Stimulated activated CD4-positive, alpha-beta T cell treated with anti-CD3 and anti-CD28 coated beads, Interleukin-15, amount 100 ng/mL, for 24 hours (primary cell): ENCODE data around the gene CASZ1.

Experiments used
- DNase-seq: peaks from one replicate; pipeline ENCODE4 v3.0.0-alpha.2; 2020

CASZ1 gene

DNA sequence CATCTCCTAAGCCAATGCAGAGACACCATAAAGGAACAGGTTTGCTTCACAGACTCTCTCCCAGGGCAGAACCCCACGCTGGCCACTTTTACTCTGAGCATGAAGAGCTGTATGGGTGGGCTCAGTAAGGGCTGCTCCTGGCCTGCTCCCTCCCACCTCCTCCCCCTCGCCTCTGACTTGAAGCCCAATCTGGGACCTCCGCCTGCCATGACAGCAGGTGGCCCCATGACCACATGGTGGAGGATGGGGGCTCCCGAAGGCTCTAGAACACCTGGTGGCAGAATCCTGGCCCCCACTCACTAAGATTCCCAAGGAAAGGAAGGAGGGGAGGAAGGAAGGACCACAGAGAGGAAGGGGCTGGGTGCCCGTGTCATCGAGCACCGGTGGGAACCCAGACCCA, 23.7 kb downstream of the CASZ1 start:
- no peak for DNase-seq

DNA sequence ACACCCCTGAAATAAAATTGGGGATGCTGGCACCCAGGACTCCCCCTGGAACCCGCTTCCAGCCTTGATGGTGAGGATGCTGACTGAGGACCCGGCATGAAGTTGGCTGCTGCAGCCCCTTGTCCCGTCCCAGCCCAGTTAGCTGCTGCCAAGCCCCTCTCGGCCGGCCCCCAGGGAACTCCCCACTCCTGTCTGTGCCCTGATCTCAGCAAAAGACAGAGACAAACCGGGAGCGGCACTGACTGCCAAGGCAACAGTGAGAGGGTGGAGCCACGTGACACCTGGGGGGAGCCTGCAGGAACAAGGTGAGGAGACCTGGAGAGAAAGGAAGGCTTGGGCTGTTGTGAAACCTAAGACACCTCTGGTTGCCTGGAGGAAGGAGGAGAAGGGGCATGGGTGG, 24.7 kb downstream of the CASZ1 start:
- no peak for DNase-seq

DNA sequence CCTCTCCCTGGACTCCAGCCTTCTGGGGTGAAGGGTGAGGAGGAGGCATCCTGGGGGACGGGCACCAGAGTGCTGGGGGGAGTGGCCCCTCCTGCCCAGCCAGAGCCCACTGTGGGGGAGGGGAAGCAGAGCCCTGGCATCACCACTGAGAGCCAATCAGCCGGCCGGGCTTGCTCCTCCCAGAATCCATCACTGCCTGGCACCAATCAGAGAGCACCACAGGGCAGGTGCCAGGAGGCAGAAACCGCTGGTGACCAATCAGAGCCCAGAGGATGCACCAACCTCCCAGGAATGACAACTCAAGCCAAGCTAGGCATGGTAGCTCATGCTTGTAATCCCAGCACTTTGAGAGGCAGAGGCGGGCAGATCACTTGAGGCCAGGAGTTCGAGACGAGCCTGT, 27.9 kb downstream of the CASZ1 start:
- DNase-seq: no peak

DNA sequence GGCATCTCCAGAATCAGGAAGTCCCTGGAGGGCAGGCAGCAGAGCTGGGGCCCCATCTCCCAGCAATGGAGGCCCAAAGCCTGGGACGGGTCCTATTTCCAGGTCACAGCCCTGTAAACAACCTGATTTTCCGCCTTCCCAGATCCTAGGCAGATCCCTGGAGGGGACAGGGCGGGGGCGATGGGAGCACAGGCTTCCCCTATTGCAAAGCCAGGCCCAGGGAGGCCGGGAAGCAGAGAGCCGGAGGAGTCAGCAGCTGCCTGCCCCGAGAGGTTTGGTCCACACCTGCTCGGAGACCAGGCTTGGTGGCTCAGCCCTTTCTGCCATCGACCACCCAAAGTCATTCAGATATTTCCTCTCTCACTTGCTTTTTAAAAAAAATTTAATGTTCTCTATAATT, 29.2 kb downstream of the CASZ1 start:
- DNase-seq: no peak

DNA sequence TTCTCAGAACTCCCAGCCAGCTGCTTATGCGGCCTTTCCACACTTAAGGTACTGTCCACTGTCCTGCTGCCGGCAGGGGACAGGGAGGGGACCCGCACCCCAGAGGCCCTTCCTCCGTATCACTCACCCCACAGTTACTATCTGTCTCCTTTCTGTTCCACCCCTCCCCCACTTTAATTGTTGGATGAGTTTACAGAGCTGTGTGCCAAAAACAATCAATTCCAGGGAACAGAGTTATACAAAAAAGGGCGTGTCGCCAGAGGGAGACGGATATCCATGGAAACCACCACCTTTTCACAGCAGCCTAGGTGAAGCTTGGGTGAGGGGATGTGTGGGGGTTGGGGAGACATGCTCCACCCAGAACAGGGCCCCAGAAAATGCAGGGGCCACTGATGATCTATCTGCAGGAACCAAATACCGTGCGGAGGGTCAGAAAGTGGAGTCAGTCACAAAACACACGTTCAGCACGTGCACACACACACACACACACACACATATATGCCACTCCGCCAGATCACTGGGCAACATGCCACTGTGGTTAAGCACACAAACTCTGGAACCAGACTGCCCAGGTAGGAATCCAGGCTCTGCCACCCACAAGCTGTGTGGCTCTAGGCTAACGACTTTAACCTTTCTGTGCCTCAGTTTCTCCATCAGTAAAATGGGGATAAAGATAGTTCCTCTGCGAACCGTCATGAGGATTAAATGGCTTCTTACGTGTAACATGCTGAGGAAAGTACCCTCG, 30.5 kb downstream of the CASZ1 start:
- DNase-seq: no peak

DNA sequence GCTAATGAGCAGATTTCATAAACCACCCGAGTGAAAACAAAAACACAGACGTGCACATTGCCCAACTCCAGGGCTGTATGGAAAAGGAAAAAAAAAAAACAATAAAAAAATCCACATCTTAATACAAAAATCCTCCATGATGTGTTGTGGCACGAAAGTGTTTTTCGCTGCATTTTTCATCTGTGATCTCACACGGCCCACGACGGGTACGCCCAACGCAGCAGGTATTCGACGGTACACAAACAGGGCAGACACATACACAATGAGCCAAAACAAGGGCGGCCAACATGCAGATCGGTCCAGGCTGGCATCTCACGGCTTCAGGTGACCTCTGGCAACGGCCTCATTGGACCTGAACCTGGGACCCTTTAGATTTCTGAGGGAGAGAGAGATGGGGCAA, 31.1 kb downstream of the CASZ1 start:
- DNase-seq: no peak

DNA sequence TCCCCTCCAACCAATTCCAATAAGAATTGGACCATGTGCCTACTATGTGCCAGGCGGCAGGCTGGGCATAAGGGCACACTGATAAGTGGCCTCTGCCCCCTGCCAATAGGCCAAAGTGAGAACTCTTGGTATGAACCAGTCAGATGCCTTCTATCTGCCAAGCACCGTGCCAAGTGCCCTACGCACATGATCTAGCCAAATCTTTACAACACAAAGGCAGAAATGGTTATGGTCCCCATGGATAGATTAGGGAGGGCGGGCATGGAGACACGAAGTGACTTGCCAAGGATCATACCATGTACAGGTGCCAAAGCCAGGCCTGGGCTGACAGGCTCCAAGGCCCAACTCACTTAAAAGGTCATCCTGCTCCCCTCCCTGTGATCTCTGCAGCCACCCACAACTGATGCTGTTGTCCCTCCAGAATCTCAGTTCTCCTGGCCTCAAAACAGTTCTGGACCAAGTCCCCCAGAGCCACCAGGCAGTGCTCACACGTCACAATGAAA, 32.1 kb downstream of the CASZ1 start:
- DNase-seq: no peak

DNA sequence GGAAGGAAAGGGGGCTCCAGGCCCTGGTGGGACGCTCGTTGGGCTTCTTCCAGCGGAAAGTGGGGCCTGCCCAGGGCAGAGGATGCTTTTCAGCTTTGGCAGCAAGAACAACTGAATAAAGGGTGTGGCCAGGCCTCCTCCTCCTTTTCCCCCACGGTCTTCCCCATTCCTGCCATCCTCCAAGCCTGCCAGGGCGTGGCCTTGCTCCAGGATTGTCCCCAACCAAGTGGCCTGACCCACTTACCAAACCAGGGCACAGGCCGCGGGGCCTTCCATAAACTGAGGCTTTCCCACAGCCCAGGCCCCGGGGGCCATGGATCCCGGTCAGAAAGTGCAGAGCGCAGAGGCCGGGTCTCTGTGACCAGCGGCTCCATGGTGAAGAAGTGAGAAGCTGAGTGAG, 33.6 kb downstream of the CASZ1 start:
- no peak for DNase-seq

DNA sequence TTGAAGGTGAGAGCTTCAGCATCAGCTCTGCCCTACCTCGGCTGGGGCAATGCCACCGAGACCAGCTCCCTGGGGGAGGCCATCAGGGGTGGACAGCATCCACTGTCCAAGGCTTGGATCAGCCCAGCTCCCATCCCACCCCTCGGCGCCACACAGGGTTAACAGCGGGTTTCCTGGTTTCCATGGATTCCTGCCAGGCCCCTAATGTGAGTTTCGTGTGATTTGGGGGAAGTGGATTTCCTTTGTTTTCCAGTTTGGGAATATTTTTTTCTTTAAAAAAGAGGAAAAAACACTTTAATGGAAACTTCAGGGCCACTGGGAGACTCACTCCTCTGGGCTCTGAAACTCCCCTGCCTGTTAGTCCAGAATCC, 34.3 kb downstream of the CASZ1 start:
- DNase-seq: no peak

DNA sequence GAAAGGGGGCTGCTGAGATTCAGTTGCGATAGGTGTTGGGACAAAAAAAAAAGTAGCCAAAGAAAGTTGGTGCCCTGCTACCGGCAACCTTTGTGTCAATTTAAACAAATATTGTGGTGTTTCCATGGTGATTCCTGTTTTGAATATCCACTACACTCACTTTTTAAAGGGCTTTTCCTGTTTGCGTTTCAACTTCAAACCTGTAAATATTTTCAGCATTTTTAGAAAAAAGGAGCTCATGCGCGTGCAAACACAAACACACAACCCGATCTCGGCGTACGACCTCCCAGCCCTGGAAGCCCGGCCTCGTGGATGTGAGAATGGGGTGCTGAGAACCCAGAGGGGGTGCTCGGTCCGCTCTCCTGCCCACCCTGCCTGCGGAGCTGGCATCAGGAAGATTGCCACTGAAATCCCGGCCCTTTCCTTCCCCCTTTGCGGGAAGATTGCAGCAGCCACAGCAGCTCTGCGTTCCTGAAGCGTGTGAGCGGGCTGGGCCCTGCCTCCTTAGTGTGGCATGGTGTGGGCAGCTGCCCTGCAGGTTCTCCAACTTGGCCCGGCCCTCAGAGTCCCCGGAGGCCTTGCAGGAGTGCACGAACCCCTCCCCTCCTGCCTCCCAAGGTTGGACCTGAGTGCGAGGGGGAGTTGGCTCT, 34.8 kb downstream of the CASZ1 start:
- no peak for DNase-seq

DNA sequence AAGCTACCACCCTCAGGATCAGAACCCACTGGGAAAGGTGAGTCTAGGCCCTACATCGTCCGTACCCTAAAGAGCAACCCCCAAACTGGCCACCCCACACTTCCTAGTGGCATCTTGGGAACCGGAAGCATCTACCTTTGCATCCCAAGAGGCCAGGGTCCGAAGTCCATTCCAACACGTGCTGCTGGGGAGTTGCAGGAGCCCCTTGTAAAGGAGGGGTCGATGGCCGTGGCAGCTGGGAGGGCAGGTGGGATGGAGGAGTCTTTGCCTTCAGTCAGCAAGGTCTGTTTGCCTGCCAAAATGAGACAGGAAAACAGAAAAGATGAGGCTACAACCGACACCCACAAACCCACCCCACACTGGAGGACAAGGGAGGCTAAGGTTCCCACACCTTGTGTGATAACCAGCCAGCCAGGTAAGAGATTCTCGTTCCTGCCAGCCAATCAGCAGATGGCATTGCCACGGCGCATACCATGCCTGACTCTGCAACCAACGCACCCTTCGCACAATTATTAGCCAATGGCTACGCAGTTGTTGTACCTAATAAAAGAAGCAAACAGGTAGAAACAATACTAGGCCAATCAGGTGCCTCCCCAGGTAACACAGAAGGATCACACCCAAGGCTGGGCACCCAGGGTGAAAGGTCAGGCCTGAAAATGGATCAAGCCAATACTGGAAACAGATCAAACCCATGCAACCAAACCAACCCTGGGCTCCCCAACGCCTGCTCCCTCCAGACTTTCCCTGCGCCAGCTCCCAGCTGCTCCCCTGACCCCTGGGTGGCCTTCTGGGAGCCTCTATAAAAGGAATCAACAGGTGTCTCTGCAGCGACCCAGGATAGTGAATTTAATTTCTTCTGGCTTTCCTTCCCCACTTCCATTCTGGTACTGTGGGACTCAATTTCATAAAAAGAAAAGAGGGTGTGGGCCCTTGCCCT, 35.6 kb downstream of the CASZ1 start:
- no peak for DNase-seq

DNA sequence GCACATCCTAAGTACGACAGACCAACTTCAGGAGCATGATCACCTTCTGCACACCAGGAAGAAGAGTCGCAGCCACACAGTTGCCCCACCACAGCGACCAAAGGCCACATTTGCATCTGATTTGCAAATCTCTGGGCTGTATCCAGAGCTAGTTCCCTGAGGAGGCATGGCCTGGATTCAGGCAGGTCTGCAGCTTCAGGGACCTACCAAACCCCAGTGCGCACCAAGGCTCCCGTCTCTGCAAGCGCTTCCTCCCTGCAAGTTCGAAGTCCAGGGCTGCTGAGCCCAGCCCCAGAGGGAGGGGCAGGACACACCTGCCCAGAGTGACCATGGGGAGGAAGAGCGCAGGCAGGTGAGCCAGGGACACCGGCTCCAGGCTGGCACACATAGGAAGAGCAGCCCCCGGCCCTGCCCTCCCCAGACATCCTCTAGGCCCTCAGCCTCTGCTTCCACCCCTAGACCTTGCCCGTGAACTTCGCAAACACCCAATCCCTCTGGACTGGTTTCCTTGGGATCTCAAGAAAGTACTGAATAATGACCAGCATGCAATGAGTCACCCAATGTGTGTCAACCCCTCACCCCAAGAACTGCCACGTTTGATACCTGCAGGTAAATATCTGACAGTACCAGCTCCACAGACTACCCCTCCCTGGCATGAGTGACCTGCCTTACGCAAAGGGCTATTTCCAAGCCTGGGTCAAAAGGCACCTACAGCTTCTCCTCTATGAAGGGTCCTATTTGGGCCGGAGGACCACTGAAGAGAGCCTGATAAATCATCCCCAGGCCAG, 36.8 kb downstream of the CASZ1 start:
- no peak for DNase-seq

DNA sequence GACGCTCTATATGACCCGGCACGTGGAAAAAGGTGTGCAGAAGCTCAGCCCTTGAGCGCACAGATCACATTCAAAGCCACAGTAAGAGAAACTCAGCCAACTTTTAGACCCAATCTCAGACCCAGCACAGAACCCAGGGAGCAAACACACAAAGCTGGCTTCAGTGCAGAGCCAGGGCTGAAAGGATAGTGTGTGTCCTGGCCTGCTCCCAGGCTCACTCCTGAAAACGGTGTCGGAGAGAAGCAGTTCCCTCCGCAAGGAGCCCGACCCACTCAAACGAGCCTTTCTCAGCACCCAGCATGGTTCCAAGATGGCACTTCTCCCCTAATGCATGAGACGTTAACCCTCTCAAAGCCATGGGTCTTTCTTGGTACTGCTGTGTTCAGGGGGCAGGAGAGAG, 39.6 kb downstream of the CASZ1 start:
- DNase-seq: no peak

DNA sequence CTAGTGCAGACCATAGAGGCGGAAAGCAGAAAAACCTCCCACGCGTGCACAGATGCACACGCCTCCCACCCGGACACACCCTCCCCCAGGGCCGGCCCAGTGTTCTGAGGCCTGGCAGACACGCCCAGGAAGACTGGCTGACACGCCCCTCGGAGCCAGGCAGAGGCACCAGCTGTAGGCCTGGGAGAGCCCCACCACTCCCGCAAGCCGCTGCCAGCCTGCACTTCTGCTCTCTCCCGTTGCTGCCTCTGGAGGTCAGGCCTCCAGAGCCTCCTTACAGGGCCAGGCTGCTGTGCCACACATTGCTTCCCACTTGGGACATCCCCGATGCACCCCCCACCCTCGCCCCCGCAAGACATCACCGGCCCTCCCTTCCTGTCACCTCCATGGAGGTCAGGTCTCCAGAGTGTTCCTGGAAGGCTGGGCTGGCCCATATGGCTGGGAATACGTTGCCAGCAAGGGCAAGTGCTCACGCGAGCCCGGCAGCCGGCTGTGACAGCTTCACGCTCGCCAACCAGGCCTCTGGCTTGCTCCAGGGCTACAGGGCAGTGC, 40.4 kb downstream of the CASZ1 start:
- DNase-seq: peak; percentile 72

DNA sequence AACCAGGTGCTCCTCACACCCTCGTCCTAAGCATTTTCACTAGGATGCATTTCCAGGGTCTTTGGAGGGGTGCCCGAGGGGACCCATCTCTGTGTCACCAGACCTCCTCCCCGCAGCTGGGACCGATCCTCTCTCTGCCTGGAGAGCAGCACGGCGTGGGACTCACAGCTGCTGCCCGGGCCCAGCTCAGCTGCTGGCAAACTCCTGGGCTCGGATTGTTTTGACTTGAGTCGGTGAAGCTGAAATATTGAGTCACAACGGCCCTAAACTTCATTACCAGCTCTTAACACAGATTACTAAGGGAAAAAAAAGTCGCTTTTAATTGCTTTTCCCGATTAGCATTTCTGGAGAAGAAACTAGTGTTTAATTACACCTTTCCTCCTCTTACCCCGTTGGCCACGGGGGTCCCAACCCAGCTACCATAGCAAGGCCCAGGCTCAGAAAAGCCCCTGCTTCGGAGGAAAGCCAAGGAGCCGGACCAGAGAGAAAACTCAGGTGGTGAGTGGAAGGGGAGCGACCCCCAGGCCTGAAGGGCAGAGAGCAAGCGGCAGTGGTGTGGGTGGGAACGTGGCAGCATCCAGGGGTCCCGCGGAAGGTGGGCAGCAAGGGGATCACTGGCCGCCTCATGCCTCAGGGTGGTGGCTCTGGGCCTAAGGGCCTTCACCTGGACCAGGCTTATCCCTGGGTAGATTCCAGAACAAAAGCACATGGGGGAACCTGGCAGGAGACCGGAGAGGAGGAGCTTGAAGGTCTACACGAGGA, 41.7 kb downstream of the CASZ1 start:
- no peak for DNase-seq

DNA sequence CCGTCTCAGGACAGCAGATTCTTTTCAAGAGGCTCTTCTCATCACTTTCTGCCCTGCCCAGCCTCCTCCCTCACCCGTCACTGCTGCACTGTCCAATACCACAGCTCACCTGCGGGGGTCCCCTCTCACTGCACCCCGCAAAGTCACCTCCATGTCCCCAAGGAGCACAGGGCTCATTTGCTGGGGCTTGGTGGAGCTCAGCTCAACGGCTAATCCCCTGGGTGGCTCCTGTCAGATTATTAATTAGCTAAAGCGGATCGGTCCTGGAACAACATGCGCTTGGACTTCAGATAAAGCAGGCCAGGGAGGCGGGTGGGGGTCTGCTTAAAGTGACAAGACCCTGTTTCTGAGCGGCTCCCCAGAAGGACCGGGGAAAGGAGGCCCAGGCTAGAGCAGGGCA, 43.1 kb downstream of the CASZ1 start:
- peak; percentile 27 for DNase-seq

DNA sequence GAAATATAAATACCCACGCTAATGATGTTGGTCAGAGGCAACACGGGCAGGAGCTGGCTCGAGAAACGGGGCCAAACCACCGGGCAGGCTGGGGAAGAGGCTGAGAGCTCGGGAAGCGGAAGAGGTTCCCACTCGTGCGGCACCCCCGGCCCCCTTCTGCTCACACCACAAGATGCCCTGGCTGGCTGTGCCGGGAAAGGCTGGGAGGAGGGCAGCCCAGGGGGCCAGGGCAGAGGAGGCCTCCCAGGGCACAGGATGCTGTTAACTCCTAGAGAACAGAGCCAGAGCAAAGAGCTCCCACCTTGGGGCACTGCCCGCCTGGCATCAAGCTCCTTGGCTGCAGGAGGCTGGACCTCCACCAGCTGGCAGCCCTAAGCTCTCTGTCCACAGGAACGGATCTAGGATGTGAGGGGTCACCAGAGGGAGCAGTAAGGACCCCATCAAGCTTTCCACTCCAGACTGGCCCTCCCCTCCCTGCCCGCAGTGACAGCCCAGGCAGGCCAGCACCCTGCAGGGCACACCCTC, 44.8 kb downstream of the CASZ1 start:
- DNase-seq: no peak

DNA sequence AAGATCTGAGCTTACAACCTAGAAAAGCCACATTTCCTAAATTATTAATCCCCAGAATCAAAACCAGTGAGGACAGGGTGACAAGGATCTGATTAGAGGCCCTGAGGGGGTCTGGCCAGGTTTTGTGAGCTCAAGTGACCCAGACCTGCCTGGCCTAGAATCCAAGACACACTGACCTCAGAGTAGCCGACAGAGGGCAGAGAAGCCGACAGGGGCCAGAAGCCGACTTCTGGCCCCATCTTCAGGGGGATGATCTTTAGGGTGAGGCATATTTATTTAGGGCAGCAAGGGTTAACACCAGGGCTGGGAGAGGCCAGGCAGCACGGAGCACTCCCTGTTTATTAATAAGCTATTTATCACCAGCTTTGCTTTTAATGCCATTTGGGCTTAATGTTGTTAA, 45.3 kb downstream of the CASZ1 start:
- DNase-seq: no peak

DNA sequence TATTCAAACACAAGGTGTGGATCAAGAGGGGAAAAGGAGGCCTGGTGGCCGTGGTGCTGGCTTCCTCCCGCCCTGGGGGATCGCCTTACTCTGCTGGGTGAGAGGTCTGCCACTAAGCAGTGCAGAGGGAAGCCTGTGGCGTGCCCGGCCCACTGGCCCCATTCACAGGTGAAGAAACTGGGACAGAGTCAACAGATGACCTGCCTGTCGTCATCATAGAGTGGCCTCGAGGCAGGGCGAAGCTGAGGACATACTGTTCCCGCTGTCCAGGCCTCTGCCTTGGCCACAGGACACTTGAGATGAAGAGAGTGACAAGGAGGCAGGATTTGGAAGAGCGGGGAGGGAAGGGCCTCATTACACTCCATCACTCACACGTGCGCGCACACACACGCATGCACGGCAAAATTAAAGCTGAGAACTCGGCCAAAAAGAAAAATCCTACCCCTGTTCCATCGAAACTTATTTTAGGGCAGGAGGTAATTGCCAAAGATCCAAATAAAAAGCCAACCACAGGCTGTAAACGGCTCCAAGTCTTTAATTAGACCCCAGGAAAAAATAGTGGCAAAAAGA, 50.5 kb downstream of the CASZ1 start:
- DNase-seq: no peak

DNA sequence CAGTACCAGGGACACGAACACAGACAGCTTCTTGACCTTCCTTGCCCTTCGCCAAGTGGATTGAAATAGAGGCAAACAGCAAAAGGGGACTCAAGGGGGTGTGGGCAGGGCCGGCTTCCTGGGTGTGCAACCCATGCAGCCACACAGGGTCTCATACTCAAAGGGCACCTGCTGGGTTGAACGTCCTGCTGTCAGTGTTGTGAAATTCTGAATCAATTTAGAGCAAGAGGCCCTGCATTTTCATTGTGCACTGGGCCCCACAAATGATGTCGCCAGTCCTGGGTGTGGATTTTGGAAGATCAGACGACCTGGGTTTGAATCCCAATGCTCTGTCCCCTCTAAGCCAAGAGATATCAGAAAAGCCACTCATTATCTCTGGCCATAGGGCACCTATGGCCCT, 51.1 kb downstream of the CASZ1 start:
- no peak for DNase-seq

DNA sequence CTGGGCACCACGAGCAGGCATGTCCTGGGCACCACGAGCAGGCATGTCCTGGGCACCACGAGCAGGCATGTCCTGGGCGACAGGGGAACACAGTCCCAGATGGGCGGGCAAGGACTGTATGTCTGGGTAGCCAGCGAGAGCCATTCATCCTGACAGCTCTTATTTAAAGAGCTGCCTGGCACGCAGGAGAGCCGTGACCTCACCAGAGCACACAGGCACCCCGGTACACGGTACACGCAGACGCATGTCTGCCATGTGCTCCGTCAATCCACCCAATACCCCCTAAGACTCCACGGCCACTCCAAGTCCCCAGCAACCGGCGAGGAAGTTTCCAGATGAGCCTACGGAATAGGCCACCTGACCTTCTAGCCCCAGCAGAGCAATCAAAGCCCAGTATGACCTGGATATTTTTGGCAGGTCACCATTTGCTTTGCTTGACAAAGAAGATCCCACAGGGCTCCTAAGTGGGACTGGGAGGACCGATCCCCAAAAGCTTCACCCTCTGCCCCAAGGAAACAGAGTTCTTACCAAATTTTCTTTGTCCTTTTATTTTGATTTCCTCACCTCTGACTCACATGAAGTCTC, 51.7 kb downstream of the CASZ1 start:
- no peak for DNase-seq
